Ovary (tissue), 9 donors: ENCODE data around the gene ERFE. TPM values are rescaled to one million over a fixed set of nuclear protein-coding genes. Genes with fewer than 3 reads are reported as not detected.

Experiments used
- DNase-seq, 5 donors: peaks; one replicate each; pipeline ENCODE4 v3.0.0-alpha.2; 2019 to 2020
- H3K27ac ChIP-seq, 2 donors: fragments of 200-600 bp; one replicate each; pipeline versions ENCODE4 v1.5.1 to v1.8.0; 2019 to 2022
- H3K27me3 ChIP-seq: fragments of 200-600 bp; one replicate; pipeline ENCODE4 v1.8.0; 2022
- H3K36me3 ChIP-seq: fragments of 200-600 bp; sonication (generic); one replicate; pipeline ENCODE4 v1.5.1; 2019
- H3K4me1 ChIP-seq: one replicate; pipeline ENCODE4 v1.8.1; 2013; ENCODE audit warnings: mild to moderate bottlenecking, moderate library complexity; ENCODE audit not compliant: insufficient read depth
- H3K4me3 ChIP-seq: fragments of 200-600 bp; sonication (generic); one replicate; pipeline ENCODE4 v1.5.1; 2017
- H3K9me3 ChIP-seq, 2 donors: fragments of 200-600 bp in 1 of 2; sonication (generic) in 1 of 2; one replicate each; pipeline versions ENCODE4 v1.5.1 to v1.8.1; 2013 to 2019; ENCODE audit warnings: mild to moderate bottlenecking in 1 of 2, moderate library complexity in 1 of 2
- EP300 ChIP-seq: sonication (generic); formaldehyde crosslinking; IDR thresholded peaks from one replicate; pipeline ENCODE4 v1.6.1; 2017; ENCODE audit warnings: antibody characterized with exemption
- POLR2A ChIP-seq: fragments of 450-650 bp; IDR thresholded peaks from one replicate; pipeline ENCODE4 v1.6.1; 2017; ENCODE audit warnings: antibody characterized with exemption, mild to moderate bottlenecking, moderate library complexity
- WGBS, 3 donors: extraction: QIAGEN DNeasy Blood & Tissue Kit in 1 of 3; methylation state at CpG; one replicate each; pipeline versions ENCODE4 v1.1.5 to v1.1.7; 2013 to 2017; 5-methylcytosine and 5-hydroxymethylcytosine counted together
- intact Hi-C, 4 donors: fragments of 100-400 bp; cut with DNase I; formaldehyde crosslinking; loops; one replicate each; pipeline versions ENCODE4 v1.11.0 to v1.15.1; 2022 to 2023
- polyA plus RNA-seq, 2 donors: library from polyadenylated mRNA; stranded (reverse); fragments of 200-250 nt in 1 of 2; fragments of 350-450 nt in 1 of 2; fragmentation: Illumina TruSeq in 1 of 2; extraction: RNeasy Lipid Tissue Mini Kit (QIAGEN cat#74804) in 1 of 2; gene quantifications; one replicate each; pipeline ENCODE4 v1.2.3, GENCODE V29; 2013 to 2014
- total RNA-seq, 7 donors: library from RNA; depleted of rRNA in 2 of 7; stranded (reverse); fragments of >200 nt in 2 of 7; fragmentation: NEBNext Ultra II Directional in 3 of 7; extraction: Animal tissue kit (Norgen Biotek cat#: 25700) in 3 of 7; gene quantifications; one replicate each; pipeline versions ENCODE4 v1.1.0 to v1.2.4, GENCODE V29; 2016 to 2023
- TF ChIP-seq, protein P1 (sequence below), 3 donors: fragments of 450-650 bp in 2 of 3; fragments of 200-600 bp in 1 of 3; IDR thresholded peaks; one replicate each; pipeline versions ENCODE4 v1.5.1 to v1.8.0; 2016 to 2022; ENCODE audit warnings: antibody characterized with exemption in 3 of 3, mild to moderate bottlenecking in 1 of 3
- donor health status: DM: no; HTN: no; CAD: no; lungs with moderate emphysema.
- donor health status: DM: no; HTN: no; CAD: no.
- donor health status: Bipolar disorder and iron deficiency.
- donor health status: DM: yes; HTN: yes; CAD: no.
- donor health status: DM: no; HTN: no; CAD: no.
- donor health status: DM: yes; HTN: yes; CAD: no.

The ERFE gene
- total and polyA plus RNA-seq, 9 donors: 0.19 to 0.69 (median 0.25) TPM; not detected in 4

GRCh38 chr2:238150686-238151085 lies 8.1 kb upstream of the ERFE start:
- no peak for DNase-seq
- no peaks in the 10 kb centered on the region for H3K36me3 ChIP-seq
- WGBS, 3 donors: 91 to 93% (median 92%) methylated on average over 25 of the region's 25 CpGs

DNA sequence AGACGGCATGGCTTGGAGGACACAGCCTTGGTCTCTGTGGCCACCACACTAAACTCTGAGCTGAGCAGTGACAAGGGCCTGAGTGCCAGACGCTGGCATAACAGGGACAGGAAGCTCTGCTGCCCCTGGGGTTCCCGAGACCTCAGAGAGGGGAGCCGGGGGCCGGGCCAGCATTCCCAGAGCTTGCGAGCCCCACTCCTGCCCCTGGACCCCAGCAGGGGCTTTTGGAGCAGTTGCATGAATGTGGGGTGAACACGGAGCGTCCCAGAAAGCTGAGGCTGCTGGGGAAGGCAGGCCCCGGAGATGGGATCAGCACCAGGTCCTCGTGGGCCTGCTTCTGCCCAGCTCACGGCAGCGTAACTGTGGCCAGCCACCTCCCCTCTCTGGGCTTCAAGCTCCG lies 7.6 kb upstream of the ERFE start:
- DNase-seq: no peak
- 80 to 87% (median 83%) methylated on average over 12 to 13 of the region's 13 CpGs for WGBS, 3 donors
- intact Hi-C loops: no loop called here
- no peak overlapping the region for H3K4me3 ChIP-seq
- no peaks in the 10 kb centered on the region for H3K4me1 ChIP-seq
- H3K9me3 ChIP-seq: no peaks in the 10 kb centered on the region
- TF ChIP-seq POLR2A: no peak
- TF ChIP-seq, protein P1, sequence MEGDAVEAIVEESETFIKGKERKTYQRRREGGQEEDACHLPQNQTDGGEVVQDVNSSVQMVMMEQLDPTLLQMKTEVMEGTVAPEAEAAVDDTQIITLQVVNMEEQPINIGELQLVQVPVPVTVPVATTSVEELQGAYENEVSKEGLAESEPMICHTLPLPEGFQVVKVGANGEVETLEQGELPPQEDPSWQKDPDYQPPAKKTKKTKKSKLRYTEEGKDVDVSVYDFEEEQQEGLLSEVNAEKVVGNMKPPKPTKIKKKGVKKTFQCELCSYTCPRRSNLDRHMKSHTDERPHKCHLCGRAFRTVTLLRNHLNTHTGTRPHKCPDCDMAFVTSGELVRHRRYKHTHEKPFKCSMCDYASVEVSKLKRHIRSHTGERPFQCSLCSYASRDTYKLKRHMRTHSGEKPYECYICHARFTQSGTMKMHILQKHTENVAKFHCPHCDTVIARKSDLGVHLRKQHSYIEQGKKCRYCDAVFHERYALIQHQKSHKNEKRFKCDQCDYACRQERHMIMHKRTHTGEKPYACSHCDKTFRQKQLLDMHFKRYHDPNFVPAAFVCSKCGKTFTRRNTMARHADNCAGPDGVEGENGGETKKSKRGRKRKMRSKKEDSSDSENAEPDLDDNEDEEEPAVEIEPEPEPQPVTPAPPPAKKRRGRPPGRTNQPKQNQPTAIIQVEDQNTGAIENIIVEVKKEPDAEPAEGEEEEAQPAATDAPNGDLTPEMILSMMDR (IDR thresholded peaks at IDR 0.05): no peak
- TF ChIP-seq EP300: no peak
- H3K27me3 ChIP-seq: no peaks in the 10 kb centered on the region
- no peaks in the 10 kb centered on the region for H3K36me3 ChIP-seq
- no peak overlapping the region for H3K27ac ChIP-seq

More at GRCh38 chr2:238150686-238151085, 8.1 kb upstream of the ERFE start:
- H3K27me3 ChIP-seq: no peaks in the 10 kb centered on the region
- TF ChIP-seq, protein P1 (IDR thresholded peaks at IDR 0.05): no peak
- TF ChIP-seq POLR2A: no peak
- no peak overlapping the region for H3K27ac ChIP-seq
- intact Hi-C loops: no loop called here
- H3K9me3 ChIP-seq: no peaks in the 10 kb centered on the region
- H3K4me1 ChIP-seq: no peaks in the 10 kb centered on the region
- no peak overlapping the region for H3K4me3 ChIP-seq

DNA sequence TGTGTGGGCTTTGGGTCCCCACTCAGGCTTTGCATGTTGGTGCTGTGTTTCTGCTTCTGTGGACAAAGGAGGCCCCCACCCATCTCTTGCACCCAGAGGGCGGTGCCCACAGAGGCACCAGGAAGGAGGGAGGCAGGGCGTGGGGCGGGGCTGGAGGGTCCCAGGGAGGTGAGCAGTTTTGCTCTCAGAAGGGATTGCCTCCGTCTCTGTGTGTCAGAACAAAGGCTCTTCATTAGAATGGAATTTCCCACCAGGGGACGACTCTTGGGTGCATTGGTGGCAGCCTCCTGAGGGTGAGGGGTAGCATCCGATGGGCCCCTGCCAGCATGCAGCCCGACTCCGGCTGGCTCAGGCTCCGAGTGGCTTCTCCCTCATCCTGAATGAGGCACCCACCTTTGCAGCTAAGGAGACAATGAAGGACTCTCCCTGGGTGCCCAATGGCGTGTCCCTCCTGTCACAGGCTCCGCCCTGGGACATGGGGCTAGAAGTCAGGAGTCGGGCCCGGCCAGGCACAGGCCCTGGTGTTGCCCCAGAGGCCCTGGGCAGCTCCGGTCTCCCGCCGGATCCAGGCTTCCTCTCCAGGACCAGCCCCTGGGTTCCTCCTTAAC lies 7.0 kb upstream of the ERFE start:
- no peak overlapping the region for H3K27ac ChIP-seq
- H3K9me3 ChIP-seq: no peaks in the 10 kb centered on the region
- H3K27me3 ChIP-seq: no peaks in the 10 kb centered on the region
- H3K36me3 ChIP-seq: no peaks in the 10 kb centered on the region
- intact Hi-C loops: no loop called here
- H3K4me3 ChIP-seq: no peak overlapping the region
- DNase-seq: no peak
- no peaks in the 10 kb centered on the region for H3K4me1 ChIP-seq
- 84 to 90% (median 84%) methylated on average over 16 of the region's 16 CpGs for WGBS, 3 donors
- TF ChIP-seq POLR2A (no peak), EP300 (no peak)
- TF ChIP-seq, protein P1 (IDR thresholded peaks at IDR 0.05): no peak

GRCh38 chr2:238152771-238153688 lies 5.7 kb upstream of the ERFE start:
- TF ChIP-seq, protein P1 (IDR thresholded peaks at IDR 0.05): no peak
- no peak for TF ChIP-seq POLR2A
- no peak for TF ChIP-seq EP300
- no peaks in the 10 kb centered on the region for H3K9me3 ChIP-seq
- no peaks in the 10 kb centered on the region for H3K36me3 ChIP-seq
- DNase-seq: no peak
- no peaks in the 10 kb centered on the region for H3K4me1 ChIP-seq
- WGBS, 3 donors: 79 to 80% (median 80%) methylated on average over 22 of the region's 22 CpGs
- no peak overlapping the region for H3K4me3 ChIP-seq
- intact Hi-C loops: no loop called here
- no peaks in the 10 kb centered on the region for H3K27me3 ChIP-seq
- H3K27ac ChIP-seq: no peak overlapping the region
